CD14-positive monocyte (primary cell): ENCODE results near the gene ZRSR2. TPM values are rescaled to one million over a fixed set of nuclear protein-coding genes. Genes with fewer than 3 reads are reported as not detected.

ENCODE experiments used
- DNase-seq, 3 donors: peaks; one replicate each; pipeline ENCODE4 v3.0.0-alpha.2; 2011 to 2022
- H2AFZ ChIP-seq: 2 replicates; pipeline ENCODE4 v1.6.0; 2012; ENCODE audit warnings: mild to moderate bottlenecking, low read depth, low read length, inconsistent platforms; ENCODE audit not compliant: insufficient read depth, poor library complexity, severe bottlenecking
- H3K27ac ChIP-seq, 2 donors: 1 replicate in 1 of 2; 2 replicates in 1 of 2; pipeline ENCODE4 v1.5.1; 2012 to 2013; ENCODE audit warnings: low read length in 2 of 2, control low read depth in 1 of 2, inconsistent platforms in 1 of 2, low read depth in 1 of 2, mild to moderate bottlenecking in 1 of 2
- H3K27me3 ChIP-seq, 2 donors: one replicate each; pipeline versions ENCODE4 v1.6.0 to v1.6.1; 2011 to 2013; ENCODE audit warnings: low read length in 2 of 2; ENCODE audit not compliant: control insufficient read depth in 2 of 2, insufficient read depth in 2 of 2
- H3K36me3 ChIP-seq, 2 donors: replicated peaks in 1 of 2; 1 replicate in 1 of 2; 2 replicates in 1 of 2; pipeline versions ENCODE4 v1.5.1 to v1.6.1; 2012 to 2013; ENCODE audit warnings: low read length in 2 of 2, control low read depth in 1 of 2, inconsistent platforms in 1 of 2, mild to moderate bottlenecking in 1 of 2; ENCODE audit not compliant: insufficient read depth in 2 of 2, control insufficient read depth in 1 of 2
- H3K4me1 ChIP-seq, 2 donors: 1 replicate in 1 of 2; 2 replicates in 1 of 2; pipeline versions ENCODE4 v1.5.1 to v1.6.1; 2012 to 2013; ENCODE audit warnings: low read length in 2 of 2, control low read depth in 1 of 2, inconsistent platforms in 1 of 2, mild to moderate bottlenecking in 1 of 2, moderate library complexity in 1 of 2; ENCODE audit not compliant: insufficient read depth in 2 of 2, control insufficient read depth in 1 of 2
- H3K4me2 ChIP-seq: replicated peaks from 2 replicates; pipeline ENCODE3; 2012; ENCODE audit warnings: low read length, moderate library complexity, mild to moderate bottlenecking; ENCODE audit not compliant: poor library complexity, severe bottlenecking; ENCODE audit errors: extremely low read depth
- H3K4me3 ChIP-seq, 3 experiments: fragments of 200-600 bp in 1 of 3; sonication (generic) in 1 of 3; replicated peaks in 1 of 3; 1 replicate in 2 of 3; 2 replicates in 1 of 3; pipeline ENCODE4 v1.5.1; 2011 to 2013; ENCODE audit warnings: low read length in 3 of 3, mild to moderate bottlenecking in 3 of 3, control low read depth in 2 of 3, low read depth in 2 of 3, inconsistent platforms in 1 of 3, moderate library complexity in 1 of 3
- H3K79me2 ChIP-seq: 2 replicates; pipeline ENCODE4 v1.6.0; 2012; ENCODE audit warnings: mild to moderate bottlenecking, control low read depth, inconsistent platforms, low read length, moderate library complexity; ENCODE audit not compliant: insufficient read depth
- H3K9ac ChIP-seq: 2 replicates; pipeline ENCODE4 v1.6.0; 2017; ENCODE audit warnings: low read length, mild to moderate bottlenecking; ENCODE audit not compliant: insufficient read depth, poor library complexity, severe bottlenecking
- H3K9me3 ChIP-seq, 2 donors: replicated peaks in 1 of 2; 1 replicate in 1 of 2; 2 replicates in 1 of 2; pipeline versions ENCODE4 v1.5.1 to v1.6.1; 2012 to 2013; ENCODE audit warnings: low read length in 2 of 2, control low read depth in 1 of 2; ENCODE audit not compliant: control insufficient read depth in 1 of 2, insufficient read depth in 1 of 2
- H4K20me1 ChIP-seq: 2 replicates; pipeline ENCODE4 v1.6.0; 2012; ENCODE audit warnings: mild to moderate bottlenecking, low read length, control low read depth, moderate library complexity; ENCODE audit not compliant: insufficient read depth
- H3K27ac Mint-ChIP-seq, 7 donors: one replicate each; pipeline ENCODE4 v1.8.0; 2020; ENCODE audit warnings: mild to moderate bottlenecking in 7 of 7, mixed read lengths in 7 of 7, moderate library complexity in 6 of 7, inconsistent platforms in 2 of 7
- H3K27me3 Mint-ChIP-seq, 3 donors: one replicate each; pipeline ENCODE4 v1.8.0; 2021 to 2022; ENCODE audit warnings: low read depth in 3 of 3, mild to moderate bottlenecking in 3 of 3, mixed read lengths in 3 of 3, moderate library complexity in 3 of 3, inconsistent platforms in 1 of 3
- H3K36me3 Mint-ChIP-seq, 2 donors: one replicate each; pipeline ENCODE4 v1.8.0; 2020; ENCODE audit warnings: mixed read lengths in 2 of 2, inconsistent platforms in 1 of 2, mild to moderate bottlenecking in 1 of 2
- H3K4me1 Mint-ChIP-seq: one replicate; pipeline ENCODE4 v1.8.0; 2020; ENCODE audit warnings: mild to moderate bottlenecking, mixed read lengths
- H3K4me3 Mint-ChIP-seq, 2 donors: one replicate each; pipeline ENCODE4 v1.8.0; 2020; ENCODE audit warnings: mild to moderate bottlenecking in 2 of 2, mixed read lengths in 2 of 2, moderate library complexity in 1 of 2
- H3K9me3 Mint-ChIP-seq, 7 donors: one replicate each; pipeline ENCODE4 v1.8.0; 2020 to 2022; ENCODE audit warnings: mixed read lengths in 7 of 7, mild to moderate bottlenecking in 6 of 7, moderate library complexity in 6 of 7, inconsistent platforms in 2 of 7
- CTCF ChIP-seq: fragments of 200-600 bp; IDR thresholded peaks from one replicate; pipeline ENCODE4 v1.8.0; 2022; ENCODE audit warnings: antibody characterized with exemption, mild to moderate bottlenecking
- WGBS: methylation state at CpG from one replicate; pipeline ENCODE4 v1.1.5; 2013; ENCODE audit warnings: missing lambda C conversion rate; ENCODE audit not compliant: insufficient coverage; 5-methylcytosine and 5-hydroxymethylcytosine counted together
- intact Hi-C, 2 donors: fragments of 100-400 bp; cut with micrococcal nuclease; formaldehyde crosslinking; loops; one replicate each; pipeline versions ENCODE4 v1.15.0 to v1.15.1; 2023
- polyA plus RNA-seq, 3 donors: library from polyadenylated mRNA; depleted of rRNA in 1 of 3; unstranded in 2 of 3; stranded (reverse) in 1 of 3; fragments of 300-500 nt in 2 of 3; fragments of >200 nt in 1 of 3; fragmentation: Illumina TruSeq in 2 of 3; gene quantifications; 1 replicate in 2 of 3; 2 replicates in 1 of 3; pipeline ENCODE4 v1.2.3, GENCODE V29; 2012 to 2021

Gene ZRSR2
- polyA plus RNA-seq, 3 donors: 9.3 to 32.1 (median 11.2) TPM

- peaks cover 0 to 3% (median 2%) of the 10 kb centered on the region in 7 donors for H3K9me3 Mint-ChIP-seq
- H3K27ac ChIP-seq: peak overlapping the region; percentile 82 to 88
- no peaks in the 10 kb centered on the region for H3K27me3 ChIP-seq
- no peak for TF ChIP-seq CTCF
- peaks cover 33% of the 10 kb centered on the region for H3K4me1 Mint-ChIP-seq
- H3K4me1 ChIP-seq: peaks cover 38 to 54% of the 10 kb centered on the region in 2 donors
- peaks cover 2 to 45% of the 10 kb centered on the region in 2 donors for H3K36me3 ChIP-seq
- intact Hi-C loops: no loop called here
- H3K4me3 ChIP-seq: peak overlapping the region; percentile 35 to 82 (median 74)
- H3K36me3 Mint-ChIP-seq: peaks cover 14 to 52% of the 10 kb centered on the region in 2 donors
- peaks cover 0 to 1% (median 0%) of the 10 kb centered on the region in 3 donors for H3K27me3 Mint-ChIP-seq
- H2AFZ ChIP-seq: peak overlapping the region; percentile 65
- no peaks in the 10 kb centered on the region for H3K9me3 ChIP-seq
- no peaks in the 10 kb centered on the region for H4K20me1 ChIP-seq
- H3K27ac Mint-ChIP-seq: peak overlapping the region; percentile 93 to 97 (median 95)
- peak overlapping the region; percentile 82 to 90 for H3K4me3 Mint-ChIP-seq
- DNase-seq: peak in 2 of 3 donors; percentile 41 to 51
- H3K79me2 ChIP-seq: no peaks in the 10 kb centered on the region
- no CpG with 5 or more reads among the region's 13 CpGs for WGBS
- H3K9ac ChIP-seq: peak overlapping the region; percentile 65
- peak overlapping the region; percentile 63 for H3K4me2 ChIP-seq
Observed at GRCh38 chrX:15781961-15782699, 8.2 kb upstream of the ZRSR2 start.

GRCh38 chrX:15785176-15785750 lies 5.0 kb upstream of the ZRSR2 start:
- no peaks in the 10 kb centered on the region for H3K79me2 ChIP-seq
- Mint-ChIP-seq H3K4me3 (no peak overlapping the region), H3K9me3 (no peaks in the 10 kb centered on the region), H3K36me3 (peaks cover 7 to 26% of the 10 kb centered on the region in 2 donors), H3K27me3 (no peaks in the 10 kb centered on the region), H3K27ac (peak overlapping the region in 6 of 7 donors; percentile 69 to 92 (median 80)), H3K4me1 (peaks cover 31% of the 10 kb centered on the region)
- H3K4me2 ChIP-seq: no peak overlapping the region
- peaks cover 0 to 15% of the 10 kb centered on the region in 2 donors for H3K36me3 ChIP-seq
- H3K9ac ChIP-seq: no peak overlapping the region
- H4K20me1 ChIP-seq: no peaks in the 10 kb centered on the region
- WGBS: no CpG with 5 or more reads among the region's 3 CpGs
- no peak overlapping the region for H2AFZ ChIP-seq
- H3K4me3 ChIP-seq: no peak overlapping the region
- no peak for TF ChIP-seq CTCF
- intact Hi-C loops: no loop called here
- H3K27ac ChIP-seq: peak overlapping the region; percentile 12 to 63
- DNase-seq: peak; percentile 63 to 80 (median 64)
- H3K4me1 ChIP-seq: peaks cover 47 to 70% of the 10 kb centered on the region in 2 donors
- H3K27me3 ChIP-seq: no peaks in the 10 kb centered on the region
- no peaks in the 10 kb centered on the region for H3K9me3 ChIP-seq
